HCT116 (cell line): ENCODE data around the gene SORCS2. TPM values are rescaled to one million over a fixed set of nuclear protein-coding genes. Genes with fewer than 3 reads are reported as not detected.

ENCODE experiments used
- ATAC-seq: fragments of 200-7000 bp; cut with Tn5 transposase; 2 replicates; pipeline ENCODE4 v1.9.1; 2020; ENCODE audit warnings: mild to moderate bottlenecking, moderate library complexity
- BruUV-seq: library from RNA; stranded (reverse); fragments of 400-500 nt; replicated peaks from 2 replicates; lab custom pipeline; 2021; lab: Mats Ljungman, UMichigan
- CTCF ChIA-PET: fragments of 300-600 bp; sonication (Branson Sonifier 250); formaldehyde crosslinking; loops from one replicate; lab custom pipeline; 2021; ENCODE audit warnings: antibody characterized with exemption; lab: Charles Lee
- POLR2A ChIA-PET: fragments of 300-600, 350-600 bp; sonication (Branson Sonifier 250); formaldehyde crosslinking; loops from one replicate; lab custom pipeline; 2021; ENCODE audit warnings: antibody characterized with exemption; lab: Charles Lee
- RAD21 ChIA-PET, 2 experiments: fragments of 300-600 bp; sonication (Branson Sonifier 250); formaldehyde crosslinking; loops; one replicate each; lab custom pipeline; 2023; ENCODE audit warnings: low total read pairs in 2 of 2; ENCODE audit not compliant: uncharacterized antibody in 2 of 2, unreplicated experiment in 2 of 2, low non-redundant PET in 1 of 2; lab: Charles Lee
- DNase-seq: peaks from one replicate; pipeline ENCODE4 v3.0.0-alpha.2; 2010; ENCODE audit warnings: low read depth, low spot score
- H2AFZ ChIP-seq: fragments of 200-600 bp; shearing (Covaris generic), sonication (generic); 2 replicates; pipeline ENCODE4 v1.6.1; 2017; ENCODE audit warnings: low read depth, mixed run types, mixed read lengths, antibody characterized with exemption, low read length; ENCODE audit not compliant: poor library complexity, severe bottlenecking
- H3K27ac ChIP-seq: 2 replicates; pipeline ENCODE4 v1.5.1; 2012; ENCODE audit warnings: low read depth, low read length
- H3K27me3 ChIP-seq: fragments of 200-600 bp; sonication (generic); 2 replicates; pipeline ENCODE4 v1.6.1; 2016; ENCODE audit warnings: mixed run types, low read length, mixed read lengths; ENCODE audit not compliant: insufficient read depth
- H3K36me3 ChIP-seq, 2 experiments: fragments of 200-500 bp in 1 of 2; fragments of 200-600 bp in 1 of 2; sonication (Bioruptor generic) in 1 of 2; sonication (generic) in 1 of 2; 2 replicates each; pipeline versions ENCODE4 v1.5.1 to v1.6.1; 2014 to 2016; ENCODE audit warnings: low read length in 2 of 2, inconsistent platforms in 1 of 2, mixed read lengths in 1 of 2, mixed run types in 1 of 2; ENCODE audit not compliant: insufficient read depth in 2 of 2, control insufficient read depth in 1 of 2
- H3K4me1 ChIP-seq, 2 experiments: fragments of 200-600 bp in 1 of 2; sonication (generic) in 1 of 2; 2 replicates each; pipeline versions ENCODE4 v1.5.1 to v1.6.1; 2012 to 2017; ENCODE audit warnings: low read length in 2 of 2, inconsistent platforms in 1 of 2, mild to moderate bottlenecking in 1 of 2, mixed read lengths in 1 of 2, mixed run types in 1 of 2, moderate library complexity in 1 of 2; ENCODE audit not compliant: insufficient read depth in 2 of 2, control insufficient read depth in 1 of 2
- H3K4me2 ChIP-seq: fragments of 200-600 bp; sonication (generic); 2 replicates; pipeline ENCODE4 v1.6.1; 2017; ENCODE audit warnings: mixed run types, low read length, mixed read lengths
- H3K4me3 ChIP-seq, 2 experiments: fragments of 200-600 bp in 1 of 2; sonication (generic) in 1 of 2; replicated peaks in 1 of 2; 2 replicates each; pipeline ENCODE4 v1.5.1; 2011 to 2016; ENCODE audit warnings: low read length in 2 of 2, control low read depth in 1 of 2, low read depth in 1 of 2, mild to moderate bottlenecking in 1 of 2, mixed read lengths in 1 of 2, mixed run types in 1 of 2
- H3K79me2 ChIP-seq: fragments of 200-600 bp; sonication (generic); 2 replicates; pipeline ENCODE4 v1.6.1; 2017; ENCODE audit warnings: mild to moderate bottlenecking, mixed run types, low read length, moderate library complexity, mixed read lengths; ENCODE audit not compliant: insufficient read depth
- H3K9ac ChIP-seq: fragments of 200-600 bp; sonication (generic); 2 replicates; pipeline ENCODE4 v1.6.1; 2016; ENCODE audit warnings: low read length, mixed read lengths
- H3K9me2 ChIP-seq: fragments of 200-600 bp; sonication (generic), shearing (Covaris generic); 2 replicates; pipeline ENCODE4 v1.6.1; 2017; ENCODE audit warnings: mixed run types, mild to moderate bottlenecking, moderate library complexity; ENCODE audit not compliant: insufficient read depth
- H3K9me3 ChIP-seq, 2 experiments: fragments of 200-500 bp in 1 of 2; fragments of 200-600 bp in 1 of 2; sonication (Bioruptor generic) in 1 of 2; sonication (generic) in 1 of 2; 2 replicates each; pipeline ENCODE4 v1.6.1; 2014 to 2017; ENCODE audit warnings: low read length in 2 of 2, mixed read lengths in 2 of 2, inconsistent platforms in 1 of 2, low read depth in 1 of 2, mild to moderate bottlenecking in 1 of 2, mixed run types in 1 of 2, moderate library complexity in 1 of 2; ENCODE audit not compliant: control insufficient read depth in 1 of 2, insufficient read depth in 1 of 2
- H4K20me1 ChIP-seq: fragments of 200-600 bp; sonication (generic), shearing (Covaris generic); 2 replicates; pipeline ENCODE4 v1.6.1; 2017; ENCODE audit warnings: mixed run types, mild to moderate bottlenecking, moderate library complexity; ENCODE audit not compliant: insufficient read depth
- CEBPB ChIP-seq: IDR thresholded peaks from 2 replicates; pipeline ENCODE4 v1.6.1; 2012; ENCODE audit warnings: low read depth
- EGR1 ChIP-seq: IDR thresholded peaks from 2 replicates; pipeline ENCODE4 v1.6.1; 2012; ENCODE audit warnings: low read depth
- EZH2 ChIP-seq: fragments of 200-600 bp; sonication (generic); IDR thresholded peaks from 2 replicates; pipeline ENCODE4 v1.6.1; 2017; ENCODE audit warnings: antibody characterized with exemption, mixed run types
- JUND ChIP-seq: IDR thresholded peaks from 2 replicates; pipeline ENCODE4 v1.6.1; 2012
- POLR2A ChIP-seq: IDR thresholded peaks from 2 replicates; pipeline ENCODE4 v1.7.0; 2011; ENCODE audit warnings: borderline replicate concordance; ENCODE audit not compliant: insufficient read depth, insufficient read length; ENCODE audit errors: extremely low read depth
- RAD21 ChIP-seq: IDR thresholded peaks from 2 replicates; pipeline ENCODE4 v1.6.1; 2012; ENCODE audit warnings: low read depth, mild to moderate bottlenecking
- SIN3A ChIP-seq: IDR thresholded peaks from 2 replicates; pipeline ENCODE4 v1.6.1; 2012; ENCODE audit warnings: low read depth
- TCF7L2 ChIP-seq: IDR thresholded peaks from 2 replicates; pipeline ENCODE4 v1.7.0; 2011; ENCODE audit warnings: borderline replicate concordance, inconsistent platforms; ENCODE audit not compliant: insufficient read depth, insufficient read length; ENCODE audit errors: extremely low read depth
- ZFX ChIP-seq: fragments of 450-650 bp; IDR thresholded peaks from 2 replicates; pipeline ENCODE4 v1.6.1; 2017
- intact Hi-C: fragments of 100-400 bp; cut with micrococcal nuclease; formaldehyde crosslinking; loops from 2 replicates; pipeline ENCODE4 v1.10.0; 2022
- total RNA-seq: library from RNA; stranded (reverse); gene quantifications from one replicate; pipeline ENCODE4 v1.2.1, GENCODE V29; 2021; ENCODE audit not compliant: unreplicated experiment
- TF ChIP-seq, protein P1 (sequence below): IDR thresholded peaks from 2 replicates; pipeline ENCODE4 v1.6.1; 2012
- TF ChIP-seq, protein P2 (sequence below): IDR thresholded peaks from 2 replicates; pipeline ENCODE4 v1.6.1; 2012; ENCODE audit warnings: low read depth
- TF ChIP-seq, protein P3 (sequence below), 3 experiments: fragments of 200-600 bp in 1 of 3; sonication (generic) in 1 of 3; IDR thresholded peaks in 2 of 3; conservative IDR thresholded peaks in 1 of 3; 2 replicates each; pipeline ENCODE4 v1.5.1; 2012 to 2017; ENCODE audit warnings: low read depth in 2 of 3, low read length in 2 of 3, antibody characterized with exemption in 1 of 3, borderline replicate concordance in 1 of 3, control low read depth in 1 of 3, mild to moderate bottlenecking in 1 of 3, mixed read lengths in 1 of 3, mixed run types in 1 of 3, moderate library complexity in 1 of 3; ENCODE audit not compliant: insufficient read depth in 1 of 3

The SORCS2 gene
- total RNA-seq, 1 experiment from 2014 or later = 0.37 TPM

- CTCF ChIA-PET = interaction anchor here (1.0 to 1.1 kb wide), 4 partner anchors 12 to 457 kb away, joined by 3 to 4 read pairs (median 3); no protein-coding TSS in a partner anchor
- BruUV-seq = no TSS peak
- DNase-seq = peak; percentile 16
Measured at GRCh38 chr4:7650606-7651385, 458.5 kb downstream of the SORCS2 start.

DNA sequence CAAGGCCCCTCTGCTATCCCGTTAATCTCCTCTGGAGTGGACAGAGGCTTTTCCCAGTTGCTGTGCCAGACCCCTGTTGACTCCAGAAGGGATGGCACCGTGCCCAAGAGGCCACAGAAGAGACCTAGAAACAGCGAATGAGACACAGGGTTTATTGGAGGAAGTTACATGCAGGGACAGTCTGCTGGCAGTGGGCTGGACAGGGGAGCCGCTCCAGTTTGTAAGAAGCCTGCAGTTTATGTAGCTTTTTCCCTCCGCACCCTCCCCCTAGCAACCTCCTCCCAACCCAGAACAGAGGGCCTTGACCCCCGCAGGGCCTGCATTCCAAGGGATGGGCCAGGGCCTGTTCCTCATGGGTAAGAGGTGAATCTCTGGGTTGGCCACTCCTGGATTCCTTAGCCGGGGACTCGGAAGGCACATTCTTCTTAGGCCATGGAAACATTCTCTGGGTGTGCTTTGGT is 459.2 kb downstream of the SORCS2 start:
- H3K79me2 ChIP-seq = no peaks in the 10 kb centered on the region
- BruUV-seq = no TSS peak
- no peak overlapping the region for H3K27ac ChIP-seq
- no peaks in the 10 kb centered on the region for H3K36me3 ChIP-seq
- H2AFZ ChIP-seq = no peak overlapping the region
- H3K27me3 ChIP-seq = no peaks in the 10 kb centered on the region
- no peak overlapping the region for H3K4me2 ChIP-seq
- intact Hi-C loops = no loop called here
- peaks cover 0 to 32% of the 10 kb centered on the region in 2 experiments; a peak in 3 of 4 replicates for H3K4me1 ChIP-seq
- POLR2A ChIA-PET = no interaction called here
- H3K9ac ChIP-seq = no peak overlapping the region
- TF ChIP-seq, protein P1, sequence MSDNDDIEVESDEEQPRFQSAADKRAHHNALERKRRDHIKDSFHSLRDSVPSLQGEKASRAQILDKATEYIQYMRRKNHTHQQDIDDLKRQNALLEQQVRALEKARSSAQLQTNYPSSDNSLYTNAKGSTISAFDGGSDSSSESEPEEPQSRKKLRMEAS = no peak
- TF ChIP-seq RAD21 (no peak), SIN3A (no peak), EZH2 (no peak), ZFX (no peak), EGR1 (no peak), JUND (no peak), CEBPB (no peak), TCF7L2 (no peak), POLR2A (no peak)
- TF ChIP-seq, protein P2, sequence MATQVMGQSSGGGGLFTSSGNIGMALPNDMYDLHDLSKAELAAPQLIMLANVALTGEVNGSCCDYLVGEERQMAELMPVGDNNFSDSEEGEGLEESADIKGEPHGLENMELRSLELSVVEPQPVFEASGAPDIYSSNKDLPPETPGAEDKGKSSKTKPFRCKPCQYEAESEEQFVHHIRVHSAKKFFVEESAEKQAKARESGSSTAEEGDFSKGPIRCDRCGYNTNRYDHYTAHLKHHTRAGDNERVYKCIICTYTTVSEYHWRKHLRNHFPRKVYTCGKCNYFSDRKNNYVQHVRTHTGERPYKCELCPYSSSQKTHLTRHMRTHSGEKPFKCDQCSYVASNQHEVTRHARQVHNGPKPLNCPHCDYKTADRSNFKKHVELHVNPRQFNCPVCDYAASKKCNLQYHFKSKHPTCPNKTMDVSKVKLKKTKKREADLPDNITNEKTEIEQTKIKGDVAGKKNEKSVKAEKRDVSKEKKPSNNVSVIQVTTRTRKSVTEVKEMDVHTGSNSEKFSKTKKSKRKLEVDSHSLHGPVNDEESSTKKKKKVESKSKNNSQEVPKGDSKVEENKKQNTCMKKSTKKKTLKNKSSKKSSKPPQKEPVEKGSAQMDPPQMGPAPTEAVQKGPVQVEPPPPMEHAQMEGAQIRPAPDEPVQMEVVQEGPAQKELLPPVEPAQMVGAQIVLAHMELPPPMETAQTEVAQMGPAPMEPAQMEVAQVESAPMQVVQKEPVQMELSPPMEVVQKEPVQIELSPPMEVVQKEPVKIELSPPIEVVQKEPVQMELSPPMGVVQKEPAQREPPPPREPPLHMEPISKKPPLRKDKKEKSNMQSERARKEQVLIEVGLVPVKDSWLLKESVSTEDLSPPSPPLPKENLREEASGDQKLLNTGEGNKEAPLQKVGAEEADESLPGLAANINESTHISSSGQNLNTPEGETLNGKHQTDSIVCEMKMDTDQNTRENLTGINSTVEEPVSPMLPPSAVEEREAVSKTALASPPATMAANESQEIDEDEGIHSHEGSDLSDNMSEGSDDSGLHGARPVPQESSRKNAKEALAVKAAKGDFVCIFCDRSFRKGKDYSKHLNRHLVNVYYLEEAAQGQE = no peak
- ATAC-seq (no peak), DNase-seq (no peak)
- RAD21 ChIA-PET = no interaction called here
- H3K4me3 ChIP-seq = no peak overlapping the region
- no peaks in the 10 kb centered on the region for H4K20me1 ChIP-seq
- H3K9me2 ChIP-seq = no peaks in the 10 kb centered on the region
- CTCF ChIA-PET = no interaction called here
- no peaks in the 10 kb centered on the region for H3K9me3 ChIP-seq

More at GRCh38 chr4:7650606-7651385, 458.5 kb downstream of the SORCS2 start:
- POLR2A ChIA-PET = no interaction called here
- intact Hi-C loops = no loop called here
- Histone ChIP-seq H3K36me3 (no peaks in the 10 kb centered on the region), H2AFZ (no peak overlapping the region), H3K4me1 (peaks cover 0 to 32% of the 10 kb centered on the region in 2 experiments; a peak in 3 of 4 replicates), H3K27me3 (no peaks in the 10 kb centered on the region), H3K79me2 (no peaks in the 10 kb centered on the region), H3K27ac (no peak overlapping the region), H3K9me2 (no peaks in the 10 kb centered on the region), H3K4me3 (no peak overlapping the region), H4K20me1 (no peaks in the 10 kb centered on the region), H3K4me2 (0 out of 2 replicates have a peak overlapping the region, but pooled peaks have one; percentile 28)
- RAD21 ChIA-PET = no interaction called here
- TF ChIP-seq RAD21 (peak; percentile 67), JUND (no peak)
- TF ChIP-seq, protein P3, sequence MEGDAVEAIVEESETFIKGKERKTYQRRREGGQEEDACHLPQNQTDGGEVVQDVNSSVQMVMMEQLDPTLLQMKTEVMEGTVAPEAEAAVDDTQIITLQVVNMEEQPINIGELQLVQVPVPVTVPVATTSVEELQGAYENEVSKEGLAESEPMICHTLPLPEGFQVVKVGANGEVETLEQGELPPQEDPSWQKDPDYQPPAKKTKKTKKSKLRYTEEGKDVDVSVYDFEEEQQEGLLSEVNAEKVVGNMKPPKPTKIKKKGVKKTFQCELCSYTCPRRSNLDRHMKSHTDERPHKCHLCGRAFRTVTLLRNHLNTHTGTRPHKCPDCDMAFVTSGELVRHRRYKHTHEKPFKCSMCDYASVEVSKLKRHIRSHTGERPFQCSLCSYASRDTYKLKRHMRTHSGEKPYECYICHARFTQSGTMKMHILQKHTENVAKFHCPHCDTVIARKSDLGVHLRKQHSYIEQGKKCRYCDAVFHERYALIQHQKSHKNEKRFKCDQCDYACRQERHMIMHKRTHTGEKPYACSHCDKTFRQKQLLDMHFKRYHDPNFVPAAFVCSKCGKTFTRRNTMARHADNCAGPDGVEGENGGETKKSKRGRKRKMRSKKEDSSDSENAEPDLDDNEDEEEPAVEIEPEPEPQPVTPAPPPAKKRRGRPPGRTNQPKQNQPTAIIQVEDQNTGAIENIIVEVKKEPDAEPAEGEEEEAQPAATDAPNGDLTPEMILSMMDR (IDR thresholded peaks at IDR 0.05 in 2 of 3, conservative IDR thresholded peaks at IDR 0.05 in 1 of 3; ENCODE audit: borderline replicate concordance in 1 of 3, insufficient read depth in 1 of 3, low read depth in 2 of 3, low read length in 2 of 3) = peak; percentile 26 to 62 (median 45); a peak in 4 of 6 replicates
- TF ChIP-seq, all 23 proteins: peak for 2
- Histone ChIP-seq H3K9me3 (no peaks in the 10 kb centered on the region), H3K9ac (no peak overlapping the region)
- peak; percentile 82 for ATAC-seq
